GM18867 (cell line): ENCODE measurements around the gene BTBD16.

ENCODE experiments used
- ATAC-seq: cut with Tn5 transposase; IDR thresholded peaks from one replicate; pipeline ENCODE4 v1.9.1; 2021; ENCODE audit warnings: mild to moderate bottlenecking, moderate library complexity; ENCODE audit not compliant: unreplicated experiment

The BTBD16 gene

GRCh38 chr10:122362621-122363020 lies 91.5 kb downstream of the BTBD16 start:
- no peak for ATAC-seq

- no peak for ATAC-seq
Observed at GRCh38 chr10:122363311-122363710, 92.2 kb downstream of the BTBD16 start.

GRCh38 chr10:122363722-122364463 lies 92.8 kb downstream of the BTBD16 start:
- no peak for ATAC-seq

GRCh38 chr10:122368502-122369254 lies 97.6 kb downstream of the BTBD16 start:
- ATAC-seq: no peak

GRCh38 chr10:122373108-122373507 lies 102.0 kb downstream of the BTBD16 start:
- no peak for ATAC-seq

- ATAC-seq: no peak
Observed at GRCh38 chr10:122373721-122374120, 102.6 kb downstream of the BTBD16 start.

- ATAC-seq: peak; percentile 89
Observed at GRCh38 chr10:122374237-122374858, 103.3 kb downstream of the BTBD16 start, which contains the start of gene PLEKHA1. TSS of gene PLEKHA1 (plus strand) at chr10:122374708. CDS start at chr10:122393201, 18,493 bp downstream.

- peak; percentile 68 for ATAC-seq
Observed at GRCh38 chr10:122374859-122375678, 104.0 kb downstream of the BTBD16 start.

GRCh38 chr10:122375679-122376160 lies 104.6 kb downstream of the BTBD16 start:
- ATAC-seq: no peak

- ATAC-seq: no peak
Observed at GRCh38 chr10:122376364-122376961, 105.4 kb downstream of the BTBD16 start.

GRCh38 chr10:122379041-122379440 lies 107.9 kb downstream of the BTBD16 start:
- no peak for ATAC-seq

GRCh38 chr10:122379537-122379936 lies 108.4 kb downstream of the BTBD16 start:
- no peak for ATAC-seq

GRCh38 chr10:122380703-122381102 lies 109.6 kb downstream of the BTBD16 start:
- ATAC-seq: no peak

GRCh38 chr10:122381680-122382079 lies 110.6 kb downstream of the BTBD16 start:
- ATAC-seq: no peak

- ATAC-seq: no peak
Observed at GRCh38 chr10:122386514-122386913, 115.4 kb downstream of the BTBD16 start.

GRCh38 chr10:122387572-122387971 lies 116.5 kb downstream of the BTBD16 start:
- ATAC-seq: no peak
